Measurements from ENCODE around the gene SUMF2.
"Not testable (repeated sequence)": the region's sequence is repeated elsewhere in the genome, so short reads cannot be mapped to it uniquely, and the experiment has no call there.

SUMF2 gene

DNA sequence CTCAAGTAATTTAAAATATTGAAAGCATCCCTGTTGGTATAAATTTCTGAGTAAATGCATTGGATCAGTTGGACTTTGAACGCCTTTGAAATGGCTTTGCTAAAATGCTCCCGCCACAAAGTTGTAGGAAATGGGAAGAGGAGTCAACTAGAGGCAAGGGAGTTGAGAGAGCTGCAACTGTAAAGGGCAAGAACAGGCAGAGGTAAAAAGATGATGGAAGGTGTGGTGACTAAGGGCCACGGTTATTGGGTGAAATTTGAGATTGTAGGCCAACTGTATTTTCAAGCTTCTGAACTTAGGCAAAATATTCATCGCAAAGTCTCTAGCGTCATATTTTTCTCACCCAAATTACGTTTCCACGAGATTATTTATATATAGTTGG lies 595 bp upstream of the SUMF2 start:
- no peak for DNase-seq

DNA sequence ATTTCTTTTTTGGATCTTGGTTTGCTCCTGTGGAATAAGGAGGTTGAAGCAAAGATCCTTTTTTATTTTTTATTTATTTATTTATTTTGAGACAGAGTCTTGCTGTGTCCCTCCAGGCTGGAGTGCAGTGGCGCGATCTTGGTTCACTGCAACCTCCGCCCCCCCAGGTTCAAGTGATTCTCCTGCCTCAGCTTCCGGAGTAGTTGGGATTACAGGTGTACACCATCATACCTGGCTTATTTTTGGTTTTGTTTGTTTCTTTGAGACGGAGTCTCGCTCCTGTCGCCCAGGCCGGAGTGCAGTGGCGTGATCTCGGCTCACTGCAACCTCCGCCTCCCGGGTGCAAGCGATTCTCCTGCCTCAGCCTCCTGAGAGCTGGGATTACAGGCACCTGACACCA lies 2.3 kb downstream of the SUMF2 start:
- DNase-seq = not testable (repeated sequence)

DNA sequence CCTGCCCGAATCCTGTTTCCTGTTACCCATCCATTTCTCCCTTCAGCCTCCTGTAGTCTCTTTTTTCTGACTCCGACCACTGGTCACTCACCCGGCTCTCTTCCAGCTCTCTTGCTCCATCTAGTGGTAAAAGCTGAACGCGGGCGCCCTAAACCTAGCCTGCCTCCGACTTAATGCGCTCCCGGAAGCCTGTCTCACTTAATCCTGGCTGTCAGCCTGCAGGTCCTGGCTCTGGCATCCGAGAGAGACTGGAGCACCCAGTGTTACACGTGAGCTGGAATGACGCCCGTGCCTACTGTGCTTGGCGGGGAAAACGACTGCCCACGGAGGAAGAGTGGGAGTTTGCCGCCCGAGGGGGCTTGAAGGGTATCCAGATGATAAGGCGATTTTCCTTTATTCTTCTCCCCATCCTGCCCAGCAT lies 10.3 kb downstream of the SUMF2 start:
- peak; percentile 87 to 89 for DNase-seq

DNA sequence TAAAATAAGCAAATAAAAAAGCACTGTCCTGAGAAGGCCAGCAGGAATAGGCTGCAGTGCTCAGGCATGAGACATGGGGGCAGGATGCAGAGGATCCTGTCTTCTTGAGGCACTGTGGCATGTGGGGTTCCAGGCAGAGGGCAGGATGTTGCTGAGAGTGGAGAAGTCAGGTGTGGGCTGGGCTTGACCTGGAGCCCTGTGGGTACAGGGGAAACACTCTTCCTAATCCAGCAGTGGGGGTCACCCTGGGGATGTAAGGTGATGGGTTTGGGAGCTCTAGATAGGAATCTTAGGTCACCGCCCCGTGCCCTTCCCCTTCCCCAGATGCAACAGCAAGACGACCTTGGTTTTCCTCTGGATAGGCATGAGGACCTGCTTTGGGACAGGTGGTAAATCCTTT lies 13.6 kb downstream of the SUMF2 start:
- no peak for DNase-seq

DNA sequence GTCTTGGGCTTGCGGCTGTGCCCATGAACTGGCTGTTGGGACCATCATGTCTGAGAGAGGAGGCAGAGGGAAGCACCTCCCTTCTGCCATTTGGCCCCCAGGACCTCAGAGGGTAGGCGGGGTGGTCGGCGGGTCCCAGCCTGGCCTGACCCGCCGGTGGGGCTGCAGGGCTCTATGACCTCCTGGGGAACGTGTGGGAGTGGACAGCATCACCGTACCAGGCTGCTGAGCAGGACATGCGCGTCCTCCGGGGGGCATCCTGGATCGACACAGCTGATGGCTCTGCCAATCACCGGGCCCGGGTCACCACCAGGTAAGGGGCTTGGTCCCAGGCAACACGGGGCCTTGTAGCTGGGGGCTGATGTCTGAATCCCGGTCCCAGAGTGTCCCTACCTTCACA lies 14.1 kb downstream of the SUMF2 start:
- no peak for DNase-seq

DNA sequence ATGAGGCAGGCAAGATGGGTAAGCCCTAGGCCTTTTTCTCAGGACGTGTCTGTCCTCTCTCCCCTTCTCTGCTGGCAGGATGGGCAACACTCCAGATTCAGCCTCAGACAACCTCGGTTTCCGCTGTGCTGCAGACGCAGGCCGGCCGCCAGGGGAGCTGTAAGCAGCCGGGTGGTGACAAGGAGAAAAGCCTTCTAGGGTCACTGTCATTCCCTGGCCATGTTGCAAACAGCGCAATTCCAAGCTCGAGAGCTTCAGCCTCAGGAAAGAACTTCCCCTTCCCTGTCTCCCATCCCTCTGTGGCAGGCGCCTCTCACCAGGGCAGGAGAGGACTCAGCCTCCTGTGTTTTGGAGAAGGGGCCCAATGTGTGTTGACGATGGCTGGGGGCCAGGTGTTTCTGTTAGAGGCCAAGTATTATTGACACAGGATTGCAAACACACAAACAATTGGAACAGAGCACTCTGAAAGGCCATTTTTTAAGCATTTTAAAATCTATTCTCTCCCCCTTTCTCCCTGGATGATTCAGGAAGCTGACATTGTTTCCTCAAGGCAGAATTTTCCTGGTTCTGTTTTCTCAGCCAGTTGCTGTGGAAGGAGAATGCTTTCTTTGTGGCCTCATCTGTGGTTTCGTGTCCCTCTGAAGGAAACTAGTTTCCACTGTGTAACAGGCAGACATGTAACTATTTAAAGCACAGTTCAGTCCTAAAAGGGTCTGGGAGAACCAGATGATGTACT lies 15.5 kb downstream of the SUMF2 start:
- peak; percentile 89 to 94 for DNase-seq

DNA sequence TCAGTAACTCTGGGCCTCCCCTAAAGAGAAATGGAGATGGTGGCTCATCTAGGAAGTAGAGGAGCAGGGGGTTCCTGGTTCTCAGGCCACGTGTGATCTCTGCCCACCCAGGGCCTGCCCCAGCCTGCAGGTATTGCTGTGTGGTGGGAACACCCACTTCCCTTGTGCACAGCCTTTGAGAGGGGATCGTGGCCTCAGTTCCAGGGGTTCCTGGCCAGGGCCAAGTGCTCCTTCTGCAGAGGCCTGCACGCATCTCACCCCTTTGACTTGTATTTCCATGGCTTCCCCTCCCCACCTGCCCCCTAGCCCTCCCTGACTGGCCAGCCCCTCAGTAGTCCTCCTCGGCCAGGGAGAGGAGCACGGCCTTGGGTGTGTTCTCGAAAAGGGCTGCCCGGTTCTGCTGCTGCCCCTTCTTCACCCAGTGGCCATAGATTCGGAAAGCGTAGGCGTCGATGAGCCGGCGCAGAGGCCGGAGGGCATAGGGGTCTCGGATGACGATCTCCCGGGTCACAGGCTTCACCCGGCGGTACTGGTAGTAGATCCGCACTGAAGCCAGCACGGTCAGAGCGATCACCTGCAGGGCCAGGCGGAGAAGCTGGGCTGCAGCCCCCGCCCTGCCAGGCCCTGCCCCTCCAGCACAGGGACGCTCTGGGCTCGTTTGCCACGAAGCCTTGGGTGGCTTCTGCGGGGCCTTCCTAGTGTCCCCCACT lies 16.8 kb downstream of the SUMF2 start:
- not testable (repeated sequence) for DNase-seq

DNA sequence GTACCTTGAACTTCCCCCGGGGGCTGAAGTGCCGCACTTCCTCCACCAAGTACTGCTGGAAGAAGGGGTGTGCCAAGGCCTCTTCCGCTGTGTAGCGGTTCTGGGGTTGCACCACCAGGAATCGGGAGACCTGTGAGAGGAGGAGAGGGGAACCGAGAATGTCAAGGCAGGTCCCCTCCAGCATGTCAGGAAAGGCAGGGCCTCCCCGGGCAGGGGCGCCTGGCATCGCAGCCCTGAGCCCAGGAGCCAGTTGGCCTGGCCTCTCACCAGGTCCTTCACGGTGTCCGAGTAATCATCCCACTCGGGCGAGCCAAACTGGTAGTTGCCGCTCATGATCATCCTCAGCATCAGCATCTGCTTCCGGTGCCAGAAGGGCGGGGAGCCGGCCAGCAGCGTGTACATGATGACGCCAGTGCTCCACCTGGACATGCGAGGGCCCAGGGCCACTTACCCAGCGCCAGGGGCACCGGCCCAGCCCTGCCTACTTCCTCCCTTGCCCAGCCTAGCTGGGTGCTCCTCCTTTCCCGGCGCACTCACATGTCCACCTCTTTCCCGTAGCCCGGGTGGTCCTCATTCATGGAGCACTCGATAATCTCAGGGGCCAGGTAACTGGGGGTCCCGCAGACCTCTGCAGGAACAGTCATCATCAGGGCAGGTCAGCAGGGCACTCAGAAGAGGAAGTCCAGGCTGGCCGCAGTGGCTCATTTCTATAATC lies 17.7 kb downstream of the SUMF2 start:
- peak; percentile 52 to 88 for DNase-seq

DNA sequence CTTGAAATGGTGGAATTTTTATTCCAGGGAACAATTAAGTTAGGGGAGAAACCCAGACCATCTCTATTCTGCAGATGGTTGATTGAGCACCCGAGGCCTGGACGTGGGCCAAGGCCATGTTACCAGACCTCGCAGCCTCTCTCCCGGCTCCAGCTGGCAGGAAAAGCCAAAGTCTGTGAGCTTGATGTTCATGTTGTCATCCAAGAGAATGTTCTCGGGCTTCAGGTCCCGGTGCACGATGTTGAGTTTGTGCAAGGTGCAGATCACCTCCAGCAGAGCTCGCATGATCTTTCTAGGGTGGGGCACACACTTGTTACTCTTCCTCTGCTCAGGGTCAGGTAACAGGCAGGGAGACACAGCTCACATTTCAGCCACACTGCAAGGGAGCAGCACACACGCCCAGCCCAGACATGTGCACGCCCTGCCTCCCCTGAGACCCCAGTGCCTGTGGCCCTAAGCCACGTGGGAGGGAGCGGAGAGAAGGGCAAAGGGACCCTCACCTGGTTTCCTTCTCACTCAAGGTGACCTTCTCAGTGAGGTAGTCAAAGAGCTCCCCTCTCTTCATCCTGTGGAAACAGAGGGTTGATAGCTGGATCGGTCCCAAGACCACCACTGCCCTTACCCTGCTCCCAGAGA lies 19.2 kb downstream of the SUMF2 start:
- peak; percentile 81 to 85 for DNase-seq

DNA sequence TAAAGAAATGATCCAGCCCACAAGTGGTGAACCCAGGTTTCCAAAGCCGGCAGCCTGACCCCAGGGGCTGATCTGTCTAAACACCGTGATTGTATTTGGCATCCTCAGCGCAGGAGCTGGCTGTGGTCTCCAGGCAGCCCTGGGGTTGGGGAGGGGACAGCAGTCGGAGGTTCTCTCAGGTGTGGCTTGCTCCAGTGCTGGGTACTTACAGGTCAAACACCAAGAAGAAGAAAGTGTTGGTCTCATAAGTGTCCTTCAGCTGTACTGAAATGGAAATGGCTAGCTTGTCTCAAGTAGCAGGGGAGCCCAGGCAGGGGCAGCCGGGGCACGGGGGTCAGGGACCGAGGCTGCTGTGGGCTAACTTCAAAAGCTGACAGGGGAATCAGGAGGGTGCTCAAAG lies 22.7 kb downstream of the SUMF2 start:
- DNase-seq = no peak

DNA sequence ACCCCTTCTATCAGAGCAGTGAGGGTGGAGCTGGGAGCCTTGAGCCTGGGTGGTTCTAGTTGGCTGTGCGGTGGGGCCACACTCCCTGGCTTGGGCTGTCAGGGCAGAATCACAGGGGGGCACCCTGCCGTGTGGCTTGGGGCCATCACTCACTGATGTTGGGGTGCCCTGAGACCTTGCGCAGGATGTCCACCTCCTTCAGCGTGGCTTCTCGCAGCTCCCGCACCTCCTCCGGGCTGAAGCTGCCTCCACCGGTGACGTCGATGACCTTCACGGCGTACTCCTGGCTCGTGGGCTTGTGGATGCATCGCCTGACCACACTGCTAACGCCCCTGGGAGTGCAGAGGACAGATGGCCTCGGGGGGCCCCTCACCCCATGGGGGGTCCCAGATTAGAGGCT lies 23.4 kb downstream of the SUMF2 start:
- no peak for DNase-seq

DNA sequence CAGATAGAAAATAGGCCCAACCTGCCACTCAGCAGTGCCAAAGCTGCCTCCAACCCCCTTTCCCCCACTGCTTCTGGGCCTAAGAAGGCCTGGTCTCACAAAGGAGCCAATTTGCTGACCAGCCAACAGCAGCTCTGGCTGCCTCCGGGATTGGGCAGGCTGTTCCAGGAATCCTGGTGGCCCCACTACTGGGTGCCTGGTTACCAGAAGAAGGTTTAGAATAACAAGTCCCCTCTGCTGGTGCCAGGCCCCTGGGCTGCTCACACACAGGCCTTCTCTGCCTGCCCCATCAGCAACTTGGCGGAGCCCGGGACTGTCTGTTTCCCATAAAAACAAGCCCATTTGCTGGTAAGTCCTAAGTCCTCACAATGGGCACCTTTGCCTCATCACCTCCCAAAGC lies 27.5 kb downstream of the SUMF2 start:
- no peak for DNase-seq

DNA sequence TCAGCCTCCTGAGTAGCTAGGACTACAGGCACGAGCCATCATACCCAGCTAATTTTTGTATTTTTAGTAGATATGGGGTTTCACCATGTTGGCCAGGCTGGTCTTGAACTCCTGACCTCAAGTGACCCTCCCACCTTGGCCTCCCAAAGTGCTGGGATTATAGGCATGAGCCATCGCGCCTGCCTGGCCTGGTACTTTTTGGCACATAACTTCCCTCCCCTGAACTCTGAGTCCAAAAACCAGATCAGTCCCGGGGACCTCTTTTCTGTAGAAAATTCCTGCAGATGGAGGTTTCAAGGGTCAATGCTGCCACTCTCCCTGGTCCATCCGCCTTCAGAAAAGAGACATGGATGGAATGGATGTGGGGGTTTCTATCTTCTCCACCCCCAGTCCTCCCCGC lies 28.3 kb downstream of the SUMF2 start:
- not testable (repeated sequence) for DNase-seq

DNA sequence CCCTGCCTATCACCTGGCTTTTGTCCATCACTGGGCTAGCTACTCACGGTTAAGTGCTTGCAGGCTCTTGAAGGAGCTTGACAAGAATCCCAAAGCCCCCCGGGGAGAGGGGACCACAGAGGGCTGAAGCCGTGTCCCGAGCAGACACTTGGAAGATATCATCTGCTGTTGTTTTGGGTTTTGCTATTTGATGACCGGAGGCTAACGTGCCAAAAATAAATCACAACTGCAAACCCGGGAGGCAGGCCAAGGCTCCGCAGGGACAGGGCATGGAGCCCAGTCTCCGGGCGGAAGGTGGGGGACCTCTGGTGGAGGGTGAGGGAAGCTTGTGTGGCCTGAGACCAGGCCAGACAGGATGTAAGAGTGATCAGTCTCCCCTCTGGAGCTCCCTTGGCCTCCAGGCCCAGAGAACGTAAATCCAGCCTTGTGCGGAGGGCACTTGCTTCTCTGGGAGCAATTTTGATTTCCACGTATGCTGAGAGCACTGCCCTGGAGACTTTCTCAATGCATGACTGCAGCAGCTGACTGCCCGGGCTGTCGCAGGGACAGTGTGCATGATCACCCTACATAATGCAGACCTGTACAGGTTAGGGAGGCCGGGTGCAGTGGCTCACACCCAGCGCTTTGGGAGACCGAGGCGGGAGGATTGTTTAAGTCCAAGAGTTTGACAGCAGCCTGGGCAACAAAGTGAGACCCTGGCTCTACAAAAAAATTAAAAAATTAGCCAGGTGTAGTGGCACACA lies 28.9 kb downstream of the SUMF2 start, which contains the start of gene PHKG1:
Gene PHKG1, minus strand, starts transcription at position 164 of the 743 bp plus-strand sequence. CDS start 4,011 bp downstream, outside the sequence.
- peak; percentile 59 to 82 for DNase-seq

DNA sequence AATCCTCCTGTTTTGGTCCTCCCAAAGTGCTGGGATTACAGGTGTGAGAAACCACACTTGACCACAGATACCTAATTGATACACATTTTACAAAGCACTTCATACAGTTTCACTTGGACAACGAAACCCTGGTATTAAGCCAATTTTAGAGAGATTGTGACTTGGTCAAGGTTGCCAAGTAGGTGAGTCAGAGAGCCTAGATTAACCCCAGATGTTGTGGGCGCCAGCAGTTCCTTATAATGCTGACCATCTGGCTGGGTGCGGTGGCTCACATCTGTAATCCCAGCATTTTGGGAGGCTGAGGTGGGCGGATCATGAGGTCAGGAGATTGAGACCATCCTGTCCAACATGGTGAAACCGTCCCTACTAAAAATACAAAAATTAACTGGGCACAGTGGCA lies 33.6 kb downstream of the SUMF2 start:
- DNase-seq = no peak

DNA sequence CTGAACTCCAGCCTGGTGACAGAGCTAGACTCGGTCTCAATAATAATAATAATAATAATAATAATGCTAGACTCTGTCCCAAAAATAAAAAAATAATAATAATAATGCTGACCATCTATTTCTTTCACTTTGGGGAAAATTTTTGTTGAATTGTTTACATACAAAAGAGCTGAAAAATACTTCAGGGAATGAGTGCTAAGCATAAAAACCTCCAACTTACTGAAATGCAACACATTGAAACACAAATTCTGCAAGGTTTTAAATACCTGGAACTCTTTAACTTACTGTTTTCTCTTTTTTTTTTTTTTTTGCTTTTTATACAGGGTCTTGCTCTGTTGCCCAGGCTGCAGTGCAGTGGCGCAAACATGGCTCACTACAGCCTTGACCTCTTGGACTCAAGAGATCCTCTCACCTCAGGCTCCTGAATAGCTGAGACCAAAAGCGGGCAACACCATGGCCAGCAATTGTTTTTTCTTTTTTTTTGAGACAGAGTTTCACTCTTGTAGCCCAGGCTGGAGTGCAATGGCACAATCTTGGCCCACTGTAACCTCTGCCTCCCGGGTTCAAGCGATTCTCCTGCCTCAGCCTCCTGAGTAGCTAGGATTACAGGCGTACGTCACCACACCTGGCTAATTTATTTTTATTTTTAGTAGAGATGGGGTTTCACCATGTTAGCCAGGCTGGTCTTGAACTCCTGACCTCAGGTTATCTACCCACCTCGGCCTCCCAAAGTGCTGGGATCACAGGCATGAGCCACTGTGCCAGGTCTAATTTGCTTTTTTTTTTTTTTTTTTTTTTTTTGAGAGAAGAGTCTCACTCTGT lies 34.3 kb downstream of the SUMF2 start:
- DNase-seq = not testable (repeated sequence)

DNA sequence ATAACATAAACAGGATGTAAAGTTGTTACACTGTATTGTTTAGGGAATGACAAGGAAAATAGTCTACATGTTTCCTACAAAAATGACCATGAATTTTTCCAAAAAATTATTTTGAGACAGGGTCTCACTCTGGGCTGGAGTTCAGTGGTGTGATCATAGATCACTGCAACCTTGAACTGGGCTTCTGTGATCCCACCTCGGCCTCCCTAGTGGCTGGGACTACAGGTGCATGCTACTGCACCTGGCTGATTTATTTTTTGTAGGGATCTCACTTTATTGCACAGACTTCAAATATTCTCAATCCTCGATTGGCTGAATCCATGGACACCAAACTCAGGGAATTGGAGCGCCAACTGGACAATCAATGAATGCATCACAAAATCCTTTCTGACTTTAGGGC lies 35.6 kb downstream of the SUMF2 start:
- DNase-seq = no peak

DNA sequence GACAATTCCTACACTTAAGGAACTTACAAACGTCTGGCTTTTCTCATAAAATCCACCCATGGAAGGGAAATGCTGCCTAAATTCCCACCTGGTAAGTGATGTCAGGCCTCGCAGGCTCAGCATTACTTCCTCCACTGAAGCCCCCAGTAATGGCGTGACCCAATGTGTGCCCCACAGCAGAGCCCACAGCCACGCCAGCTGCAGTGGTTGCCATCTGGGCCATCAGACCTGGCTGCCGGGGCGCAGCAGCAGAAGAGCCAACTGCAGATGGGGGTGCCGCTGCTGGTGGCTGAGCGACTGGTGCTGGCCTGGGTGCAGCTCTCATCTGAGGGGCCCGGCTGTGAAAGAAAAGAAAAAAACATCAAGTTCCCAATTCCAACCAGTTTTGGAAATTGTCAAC lies 40.1 kb downstream of the SUMF2 start:
- DNase-seq = not testable (repeated sequence)

DNA sequence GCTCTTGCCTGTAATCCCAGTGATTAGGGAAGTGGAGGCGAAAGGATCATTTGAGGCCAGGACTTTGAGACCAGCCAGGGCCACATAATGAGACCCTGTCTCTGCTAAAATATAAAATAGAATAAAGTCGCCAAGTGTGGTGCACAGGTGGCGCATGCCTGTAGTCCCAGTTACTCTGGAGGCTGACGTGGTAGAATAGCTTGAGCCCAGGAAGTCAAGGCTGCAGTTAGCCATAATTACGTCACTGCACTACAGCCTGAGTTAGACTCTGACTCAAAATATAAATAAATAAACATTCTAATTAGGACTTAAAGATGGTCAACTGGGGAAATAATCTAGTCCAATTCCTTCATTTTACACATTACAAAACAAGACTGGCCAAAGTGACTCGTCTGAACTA lies 41.4 kb downstream of the SUMF2 start:
- DNase-seq = peak; percentile 24 to 48

DNA sequence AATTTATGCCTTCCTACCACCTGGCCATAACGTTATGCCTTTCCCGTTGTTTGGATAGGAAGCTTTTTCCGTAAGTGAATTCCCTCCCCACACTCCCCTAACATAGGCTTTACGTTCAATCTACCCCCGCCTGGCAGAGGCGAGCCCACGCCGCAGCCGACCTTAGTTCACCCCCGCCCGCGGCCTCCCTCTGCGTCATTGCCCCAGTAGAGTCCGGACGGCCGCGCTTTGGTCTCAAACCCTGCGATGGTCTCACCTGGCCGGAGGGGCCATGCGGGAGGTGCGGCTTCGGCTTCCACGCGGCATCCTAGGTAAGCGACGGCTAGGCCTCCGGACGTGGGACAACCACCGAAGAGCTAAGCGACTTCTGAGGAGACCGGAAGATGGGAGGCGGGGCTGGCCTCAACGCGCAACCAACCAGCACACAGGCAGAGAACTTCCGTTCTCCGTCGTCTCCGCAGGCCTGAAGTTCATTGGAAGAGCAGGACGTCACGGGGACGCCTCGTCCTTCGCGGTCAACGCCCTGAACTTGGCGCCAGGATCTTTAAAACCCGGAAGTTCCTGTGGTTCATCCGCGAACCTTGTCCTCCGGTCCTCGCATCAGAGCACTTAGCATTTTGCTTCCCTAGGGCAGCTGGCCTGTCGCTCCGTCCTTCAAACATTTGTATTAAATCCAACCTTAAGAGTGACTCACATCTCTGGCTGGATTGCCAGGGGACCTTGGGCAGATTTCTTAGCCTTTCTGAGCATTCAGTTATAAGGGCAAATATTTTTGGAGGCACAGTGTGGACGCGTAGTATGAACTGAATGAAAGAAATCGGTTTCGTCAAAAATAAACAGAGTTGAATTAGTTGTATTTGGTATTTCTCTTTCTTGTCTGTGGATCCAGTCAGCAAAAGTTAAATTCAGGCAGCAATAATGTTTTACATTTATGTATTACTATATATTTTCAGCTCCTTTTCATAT lies 42.3 kb downstream of the SUMF2 start, which contains the start of gene CHCHD2:
Gene CHCHD2, minus strand, starts transcription at position 369 of the 966 bp plus-strand sequence. Its CDS starts 63 bp downstream, at position 306.
- DNase-seq = peak; percentile 100

Measured in SHP77 (cell line).